Measurements from ENCODE around the gene MB.

GRCh38 chr22:35617137-35617755 is at the start of gene MB:
- TF ChIP-seq TSHZ2 (CRISPR knock-in tag; IDR thresholded peaks at IDR 0.05): no peak
- no peak for TF ChIP-seq ZFP30 (CRISPR knock-in tag; IDR thresholded peaks at IDR 0.05)
- TF ChIP-seq CREB5 (CRISPR knock-in tag; IDR thresholded peaks at IDR 0.05; ENCODE audit: low read depth): no peak
- no peak for TF ChIP-seq PATZ1 (CRISPR knock-in tag; IDR thresholded peaks at IDR 0.05; ENCODE audit: borderline replicate concordance)
- TF ChIP-seq ZFP3 (CRISPR knock-in tag; IDR thresholded peaks at IDR 0.05): no peak
- no peak for TF ChIP-seq PPARA (CRISPR knock-in tag; IDR thresholded peaks at IDR 0.05; ENCODE audit: borderline replicate concordance)
- no peak for TF ChIP-seq POU6F1 (CRISPR knock-in tag; IDR thresholded peaks at IDR 0.05; ENCODE audit: borderline replicate concordance, low read depth)
- no peak for TF ChIP-seq ZNF8 (CRISPR knock-in tag; IDR thresholded peaks at IDR 0.05)
- TF ChIP-seq ZC3H10 (CRISPR knock-in tag; IDR thresholded peaks at IDR 0.05): no peak
- no peak for TF ChIP-seq TOX (CRISPR knock-in tag; IDR thresholded peaks at IDR 0.05; ENCODE audit: borderline replicate concordance)

Data from SK-N-SH treated with all-trans-retinoic acid at 6 μM for 48 hours (cell line).